ENCODE measurements around the gene RGL3. TPM values are rescaled to one million over a fixed set of nuclear protein-coding genes. Genes with fewer than 3 reads are reported as not detected.

Gene RGL3
- total and polyA plus RNA-seq, 10 of the 15 experiments (the other 5 are each of a cell fraction or from before 2014, with no cell fraction given), result not detected

- Histone ChIP-seq H3K9ac (ENCODE audit: control insufficient read depth, insufficient read depth, low read length) (no peak overlapping the region), H3K36me3 (ENCODE audit: control insufficient read depth in 2 of 2, insufficient read depth in 2 of 2, low read length in 1 of 2) (no peaks in the 10 kb centered on the region), H3K79me2 (ENCODE audit: control insufficient read depth, insufficient read depth, low read length) (no peaks in the 10 kb centered on the region), H3K9me3 (replicated peaks; ENCODE audit: control insufficient read depth, insufficient read depth, low read length) (no peaks in the 10 kb centered on the region), H3K27me3 (replicated peaks in 1 of 2; ENCODE audit: control insufficient read depth in 2 of 2, insufficient read depth in 2 of 2, low read length in 1 of 2) (no peaks in the 10 kb centered on the region), H3K4me2 (ENCODE audit: control insufficient read depth, insufficient read depth) (no peak overlapping the region), H3K4me3 (no peak overlapping the region), H3K27ac (ENCODE audit: control insufficient read depth, insufficient read depth) (no peak overlapping the region), H4K20me1 (ENCODE audit: control insufficient read depth, insufficient read depth) (no peaks in the 10 kb centered on the region), H3K4me1 (ENCODE audit: control insufficient read depth, insufficient read depth, low read length) (no peaks in the 10 kb centered on the region), H2AFZ (ENCODE audit: control insufficient read depth, low read depth, low read length) (no peak overlapping the region)
- CTCF ChIA-PET, result no interaction called here
- FAIRE-seq (no peak), DNase-seq (ENCODE audit: low read depth, low spot score) (no peak), ATAC-seq (no peak)
- POLR2A ChIA-PET, result no interaction called here
- 45% methylated on average over 9 of the region's 9 CpGs for WGBS (ENCODE audit: insufficient coverage, insufficient replicate concordance, low lambda C conversion rate, missing lambda C conversion rate)
- SMC1A ChIA-PET (ENCODE audit: uncharacterized antibody, unreplicated experiment), result interaction anchor here (0.5 kb wide), 1 partner anchor 131 kb away, joined by 3 read pairs; no protein-coding TSS in a partner anchor
- no TSS peak for BruUV-seq (replicated peaks)
- RAD21 ChIA-PET (ENCODE audit: unreplicated experiment), result no interaction called here
- in situ Hi-C loops (cut with MboI) (no loop called here), intact Hi-C loops (cut with micrococcal nuclease; ENCODE audit: unreplicated experiment) (no loop called here)
- TF ChIP-seq MYB (IDR thresholded peaks at IDR 0.05; ENCODE audit: borderline replicate concordance, low read depth, low read length) (no peak), ATF3 (IDR thresholded peaks at IDR 0.05; ENCODE audit: borderline replicate concordance, extremely low read depth, low read depth, low read length) (no peak), TARDBP (IDR thresholded peaks at IDR 0.05; ENCODE audit: borderline replicate concordance) (no peak), MXI1 (IDR thresholded peaks at IDR 0.05; ENCODE audit: low read depth, low read length) (no peak), PBX3 (IDR thresholded peaks at IDR 0.05; ENCODE audit: insufficient replicate concordance, low read depth, low read length) (no peak), NR2F1 (conservative IDR thresholded peaks at IDR 0.05) (no peak), GABPA (IDR thresholded peaks at IDR 0.05; ENCODE audit: low read depth) (no peak), RELA (IDR thresholded peaks at IDR 0.05; ENCODE audit: borderline replicate concordance, partially characterized antibody) (no peak), SREBF1 (IDR thresholded peaks at IDR 0.05; ENCODE audit: low read length) (no peak), SPI1 (IDR thresholded peaks at IDR 0.05; ENCODE audit: borderline replicate concordance, insufficient read depth, low read depth, low read length) (no peak), FOS (IDR thresholded peaks at IDR 0.05; ENCODE audit: borderline replicate concordance, extremely low read depth, insufficient read length) (no peak), PAX8 (IDR thresholded peaks at IDR 0.05) (no peak), ASH2L (IDR thresholded peaks at IDR 0.05; ENCODE audit: borderline replicate concordance, low read depth) (no peak), CBX3 (IDR thresholded peaks at IDR 0.05; ENCODE audit: borderline replicate concordance, low read depth) (no peak), BRCA1 (IDR thresholded peaks at IDR 0.05; ENCODE audit: low read depth, low read length) (no peak), TCF12 (IDR thresholded peaks at IDR 0.05; ENCODE audit: low read depth, low read length) (no peak), NRF1 (conservative IDR thresholded peaks at IDR 0.05; ENCODE audit: low read depth, low read length) (no peak), POLR2AphosphoS2 (IDR thresholded peaks at IDR 0.05; ENCODE audit: low read depth, low read length) (no peak), LARP7 (IDR thresholded peaks at IDR 0.05) (no peak)
Measured at GRCh38 chr19:11399667-11400066, 19.4 kb downstream of the RGL3 start.

Measured in GM12878 (cell line).